HepG2 (cell line): ENCODE results near the gene PSD4. TPM values are rescaled to one million over a fixed set of nuclear protein-coding genes. Genes with fewer than 3 reads are reported as not detected.
A peak's percentile ranks its signal among the peaks of the same experiment; 100 is the strongest.

Experiments
- ELF4 ChIP-seq: sonication (generic); formaldehyde crosslinking; IDR thresholded peaks from 2 replicates; pipeline ENCODE4 v1.5.0; 2020; ENCODE audit warnings: missing genetic modification reagents, mild to moderate bottlenecking, moderate library complexity, borderline replicate concordance
- MTA1 ChIP-seq: sonication (generic); formaldehyde crosslinking; IDR thresholded peaks from 2 replicates; pipeline ENCODE4 v1.4.0; 2020; ENCODE audit warnings: missing genetic modification reagents, mild to moderate bottlenecking, borderline replicate concordance
- PCBP2 ChIP-seq: fragments of 200-400 bp; formaldehyde crosslinking; optimal IDR thresholded peaks from 2 replicates; pipeline ENCODE3; 2018; ENCODE audit warnings: low read length, low read depth; ENCODE audit not compliant: poor library complexity, severe bottlenecking
- ZNF274 ChIP-seq: sonication (generic); formaldehyde crosslinking; IDR thresholded peaks from 2 replicates; pipeline ENCODE4 v1.5.1; 2020; ENCODE audit warnings: mild to moderate bottlenecking, missing genetic modification reagents
- polyA plus RNA-seq, 8 experiments: library from polyadenylated mRNA; depleted of rRNA in 3 of 8; stranded (reverse) in 7 of 8; unstranded in 1 of 8; fragments of >200 nt; fragmentation: Illumina TruSeq in 4 of 8; extraction: Trizol in 4 of 8; gene quantifications; 2 replicates each; pipeline versions ENCODE4 v1.2.1 to v1.2.3, GENCODE V29; 2011 to 2016; ENCODE audit warnings: low read depth in 4 of 8, missing spikeins in 1 of 8, mixed read lengths in 1 of 8; ENCODE audit not compliant: insufficient read depth in 1 of 8
- total RNA-seq, 5 experiments: library from RNA; depleted of rRNA; stranded (reverse); fragments of >200 nt; fragmentation: Illumina TruSeq; extraction: Trizol; gene quantifications; 2 replicates each; pipeline ENCODE4 v1.2.3, GENCODE V29; 2016; ENCODE audit warnings: low read depth in 1 of 5
- TF ChIP-seq, protein P1 (sequence below): sonication (generic); formaldehyde crosslinking; IDR thresholded peaks from 2 replicates; pipeline ENCODE4 v1.4.0; 2020; ENCODE audit warnings: mild to moderate bottlenecking, missing genetic modification reagents
- TF ChIP-seq, protein P2 (sequence below): sonication (generic); formaldehyde crosslinking; IDR thresholded peaks from 2 replicates; pipeline ENCODE4 v1.4.0; 2020; ENCODE audit warnings: low read depth, mild to moderate bottlenecking, missing genetic modification reagents
- TF ChIP-seq, protein P3 (sequence below): sonication (generic); formaldehyde crosslinking; IDR thresholded peaks from 2 replicates; pipeline ENCODE4 v1.4.0; 2020; ENCODE audit warnings: missing genetic modification reagents, borderline replicate concordance
- TF ChIP-seq, protein P4 (sequence below): sonication (generic); formaldehyde crosslinking; IDR thresholded peaks from 2 replicates; pipeline ENCODE4 v1.8.1; 2023; ENCODE audit warnings: mild to moderate bottlenecking, inconsistent platforms, moderate library complexity, missing genetic modification reagents, borderline replicate concordance
- TF ChIP-seq, protein P5 (sequence below): IDR thresholded peaks from 2 replicates; pipeline ENCODE4 v1.6.1; 2012; ENCODE audit warnings: inconsistent platforms

PSD4 gene
- total and polyA plus RNA-seq, 2 of the 13 experiments (the other 11 are each of a cell fraction or from before 2014, with no cell fraction given): 5.8 to 9.4 TPM

DNA sequence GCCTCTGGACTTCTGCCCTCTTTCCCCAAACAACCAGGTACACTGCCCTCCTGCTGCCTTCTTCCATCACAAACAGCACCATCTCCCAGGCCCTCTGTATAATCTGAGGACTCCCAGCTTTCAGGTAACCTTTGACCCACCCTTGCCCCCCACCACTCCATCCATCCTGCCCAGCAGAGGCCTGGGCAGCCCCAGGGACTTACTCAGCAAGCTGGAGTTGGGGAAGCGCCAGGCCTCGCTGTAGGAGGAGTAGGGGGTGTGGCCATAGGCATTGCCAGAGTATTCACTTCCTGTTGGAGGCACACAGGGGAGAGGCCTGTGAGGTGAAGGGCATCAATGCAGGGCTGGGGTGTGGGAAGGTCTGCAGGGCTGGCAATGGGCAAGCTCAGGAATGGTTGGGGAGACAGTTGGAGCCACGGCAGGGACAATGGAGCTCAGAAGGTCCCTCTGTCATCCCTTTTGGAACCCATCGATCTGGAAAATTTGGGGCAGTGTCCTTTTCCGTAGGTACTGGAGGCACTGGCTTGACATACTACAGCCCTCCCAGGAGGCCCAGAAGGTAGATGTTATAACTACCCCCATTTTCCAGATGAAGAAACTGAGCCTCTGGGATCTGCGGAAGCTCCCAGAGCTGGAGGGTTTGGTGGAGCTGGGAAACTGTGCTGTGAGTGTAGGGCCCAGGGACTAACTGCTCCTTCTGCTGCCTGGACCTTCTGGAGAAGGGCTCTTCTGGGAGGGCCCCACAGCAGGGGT lies 46.3 kb downstream of the PSD4 start (continued):
- TF ChIP-seq, protein P1, sequence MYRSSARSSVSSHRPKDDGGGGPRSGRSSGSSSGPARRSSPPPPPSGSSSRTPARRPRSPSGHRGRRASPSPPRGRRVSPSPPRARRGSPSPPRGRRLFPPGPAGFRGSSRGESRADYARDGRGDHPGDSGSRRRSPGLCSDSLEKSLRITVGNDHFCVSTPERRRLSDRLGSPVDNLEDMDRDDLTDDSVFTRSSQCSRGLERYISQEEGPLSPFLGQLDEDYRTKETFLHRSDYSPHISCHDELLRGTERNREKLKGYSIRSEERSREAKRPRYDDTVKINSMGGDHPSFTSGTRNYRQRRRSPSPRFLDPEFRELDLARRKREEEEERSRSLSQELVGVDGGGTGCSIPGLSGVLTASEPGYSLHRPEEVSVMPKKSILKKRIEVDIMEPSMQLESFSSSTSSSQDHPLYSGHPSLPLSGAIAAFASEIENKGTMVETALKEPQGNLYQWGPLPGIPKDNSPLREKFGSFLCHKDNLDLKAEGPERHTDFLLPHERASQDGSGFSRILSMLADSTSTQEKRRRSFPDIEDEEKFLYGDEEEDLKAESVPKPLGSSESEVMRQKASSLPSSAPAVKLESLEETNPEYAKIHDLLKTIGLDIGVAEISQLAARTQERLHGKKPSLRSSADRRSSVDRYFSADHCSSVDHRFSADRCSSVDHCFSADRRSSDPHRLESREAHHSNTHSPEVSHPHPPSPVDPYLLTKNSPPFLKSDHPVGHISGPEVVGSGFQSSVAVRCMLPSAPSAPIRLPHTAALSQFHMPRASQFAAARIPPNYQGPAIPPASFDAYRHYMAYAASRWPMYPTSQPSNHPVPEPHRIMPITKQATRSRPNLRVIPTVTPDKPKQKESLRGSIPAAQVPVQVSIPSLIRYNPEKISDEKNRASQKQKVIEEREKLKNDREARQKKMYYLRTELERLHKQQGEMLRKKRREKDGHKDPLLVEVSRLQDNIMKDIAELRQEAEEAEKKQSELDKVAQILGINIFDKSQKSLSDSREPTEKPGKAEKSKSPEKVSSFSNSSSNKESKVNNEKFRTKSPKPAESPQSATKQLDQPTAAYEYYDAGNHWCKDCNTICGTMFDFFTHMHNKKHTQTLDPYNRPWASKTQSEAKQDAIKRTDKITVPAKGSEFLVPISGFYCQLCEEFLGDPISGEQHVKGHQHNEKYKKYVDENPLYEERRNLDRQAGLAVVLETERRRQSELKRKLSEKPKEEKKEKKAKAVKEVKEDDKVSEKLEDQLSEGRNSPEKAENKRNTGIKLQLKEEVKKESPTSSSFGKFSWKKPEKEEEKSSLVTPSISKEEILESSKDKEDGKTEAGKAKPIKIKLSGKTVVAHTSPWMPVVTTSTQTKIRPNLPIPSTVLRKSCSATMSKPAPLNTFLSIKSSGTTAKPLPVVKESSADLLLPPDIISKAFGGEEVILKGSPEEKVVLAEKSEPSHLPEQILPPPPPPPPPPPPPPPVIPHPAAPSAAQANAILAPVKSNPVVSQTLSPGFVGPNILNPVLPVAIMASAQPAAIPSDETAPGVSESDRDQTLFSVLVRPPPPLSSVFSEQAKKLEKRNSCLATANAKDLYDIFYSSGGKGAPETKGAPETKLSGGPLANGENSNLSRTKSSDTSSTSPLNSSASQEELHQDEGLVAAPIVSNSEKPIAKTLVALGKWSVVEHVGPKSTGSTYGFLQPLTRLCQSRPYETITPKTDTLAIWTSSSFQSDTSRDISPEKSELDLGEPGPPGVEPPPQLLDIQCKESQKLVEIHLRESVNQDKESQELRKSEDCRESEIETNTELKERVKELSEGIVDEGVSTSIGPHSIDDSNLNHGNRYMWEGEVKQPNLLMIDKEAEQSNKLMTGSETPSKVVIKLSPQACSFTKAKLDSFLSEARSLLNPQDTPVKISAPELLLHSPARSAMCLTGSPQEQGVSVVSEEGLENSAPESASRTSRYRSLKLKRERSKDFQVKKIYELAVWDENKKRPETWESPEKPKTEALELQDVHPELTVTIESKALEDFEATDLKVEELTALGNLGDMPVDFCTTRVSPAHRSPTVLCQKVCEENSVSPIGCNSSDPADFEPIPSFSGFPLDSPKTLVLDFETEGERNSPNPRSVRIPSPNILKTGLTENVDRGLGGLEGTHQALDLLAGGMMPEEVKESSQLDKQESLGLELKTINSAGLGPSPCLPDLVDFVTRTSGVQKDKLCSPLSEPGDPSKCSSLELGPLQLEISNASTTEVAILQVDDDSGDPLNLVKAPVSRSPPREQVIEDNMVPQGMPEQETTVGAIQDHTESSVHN (CRISPR knock-in tag): no peak
- TF ChIP-seq ZNF274: peak; percentile 33; the same call in 1 of the 2 replicates
- TF ChIP-seq, protein P2, sequence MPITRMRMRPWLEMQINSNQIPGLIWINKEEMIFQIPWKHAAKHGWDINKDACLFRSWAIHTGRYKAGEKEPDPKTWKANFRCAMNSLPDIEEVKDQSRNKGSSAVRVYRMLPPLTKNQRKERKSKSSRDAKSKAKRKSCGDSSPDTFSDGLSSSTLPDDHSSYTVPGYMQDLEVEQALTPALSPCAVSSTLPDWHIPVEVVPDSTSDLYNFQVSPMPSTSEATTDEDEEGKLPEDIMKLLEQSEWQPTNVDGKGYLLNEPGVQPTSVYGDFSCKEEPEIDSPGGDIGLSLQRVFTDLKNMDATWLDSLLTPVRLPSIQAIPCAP (CRISPR knock-in tag): no peak
- no peak; the same call in 1 of the 2 replicates for TF ChIP-seq MTA1 (CRISPR knock-in tag)
- TF ChIP-seq PCBP2: no peak
- TF ChIP-seq, protein P3, sequence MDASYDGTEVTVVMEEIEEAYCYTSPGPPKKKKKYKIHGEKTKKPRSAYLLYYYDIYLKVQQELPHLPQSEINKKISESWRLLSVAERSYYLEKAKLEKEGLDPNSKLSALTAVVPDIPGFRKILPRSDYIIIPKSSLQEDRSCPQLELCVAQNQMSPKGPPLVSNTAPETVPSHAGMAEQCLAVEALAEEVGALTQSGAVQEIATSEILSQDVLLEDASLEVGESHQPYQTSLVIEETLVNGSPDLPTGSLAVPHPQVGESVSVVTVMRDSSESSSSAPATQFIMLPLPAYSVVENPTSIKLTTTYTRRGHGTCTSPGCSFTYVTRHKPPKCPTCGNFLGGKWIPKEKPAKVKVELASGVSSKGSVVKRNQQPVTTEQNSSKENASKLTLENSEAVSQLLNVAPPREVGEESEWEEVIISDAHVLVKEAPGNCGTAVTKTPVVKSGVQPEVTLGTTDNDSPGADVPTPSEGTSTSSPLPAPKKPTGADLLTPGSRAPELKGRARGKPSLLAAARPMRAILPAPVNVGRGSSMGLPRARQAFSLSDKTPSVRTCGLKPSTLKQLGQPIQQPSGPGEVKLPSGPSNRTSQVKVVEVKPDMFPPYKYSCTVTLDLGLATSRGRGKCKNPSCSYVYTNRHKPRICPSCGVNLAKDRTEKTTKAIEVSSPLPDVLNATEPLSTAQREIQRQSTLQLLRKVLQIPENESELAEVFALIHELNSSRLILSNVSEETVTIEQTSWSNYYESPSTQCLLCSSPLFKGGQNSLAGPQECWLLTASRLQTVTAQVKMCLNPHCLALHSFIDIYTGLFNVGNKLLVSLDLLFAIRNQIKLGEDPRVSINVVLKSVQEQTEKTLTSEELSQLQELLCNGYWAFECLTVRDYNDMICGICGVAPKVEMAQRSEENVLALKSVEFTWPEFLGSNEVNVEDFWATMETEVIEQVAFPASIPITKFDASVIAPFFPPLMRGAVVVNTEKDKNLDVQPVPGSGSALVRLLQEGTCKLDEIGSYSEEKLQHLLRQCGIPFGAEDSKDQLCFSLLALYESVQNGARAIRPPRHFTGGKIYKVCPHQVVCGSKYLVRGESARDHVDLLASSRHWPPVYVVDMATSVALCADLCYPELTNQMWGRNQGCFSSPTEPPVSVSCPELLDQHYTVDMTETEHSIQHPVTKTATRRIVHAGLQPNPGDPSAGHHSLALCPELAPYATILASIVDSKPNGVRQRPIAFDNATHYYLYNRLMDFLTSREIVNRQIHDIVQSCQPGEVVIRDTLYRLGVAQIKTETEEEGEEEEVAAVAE (CRISPR knock-in tag): 0 out of 2 replicates have a peak, but pooled peaks have one; percentile 48
- TF ChIP-seq, protein P4, sequence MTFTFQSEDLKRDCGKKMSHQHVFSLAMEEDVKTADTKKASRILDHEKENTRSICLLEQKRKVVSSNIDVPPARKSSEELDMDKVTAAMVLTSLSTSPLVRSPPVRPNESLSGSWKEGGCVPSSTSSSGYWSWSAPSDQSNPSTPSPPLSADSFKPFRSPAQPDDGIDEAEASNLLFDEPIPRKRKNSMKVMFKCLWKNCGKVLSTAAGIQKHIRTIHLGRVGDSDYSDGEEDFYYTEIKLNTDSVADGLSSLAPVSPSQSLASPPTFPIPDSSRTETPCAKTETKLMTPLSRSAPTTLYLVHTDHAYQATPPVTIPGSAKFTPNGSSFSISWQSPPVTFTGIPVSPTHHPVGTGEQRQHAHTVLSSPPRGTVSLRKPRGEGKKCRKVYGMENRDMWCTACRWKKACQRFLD: no peak
- TF ChIP-seq, protein P5, sequence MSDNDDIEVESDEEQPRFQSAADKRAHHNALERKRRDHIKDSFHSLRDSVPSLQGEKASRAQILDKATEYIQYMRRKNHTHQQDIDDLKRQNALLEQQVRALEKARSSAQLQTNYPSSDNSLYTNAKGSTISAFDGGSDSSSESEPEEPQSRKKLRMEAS: peak; percentile 80
- no peak for TF ChIP-seq ELF4 (CRISPR knock-in tag)
